ENCODE results near the gene FYN.

FYN gene

DNA sequence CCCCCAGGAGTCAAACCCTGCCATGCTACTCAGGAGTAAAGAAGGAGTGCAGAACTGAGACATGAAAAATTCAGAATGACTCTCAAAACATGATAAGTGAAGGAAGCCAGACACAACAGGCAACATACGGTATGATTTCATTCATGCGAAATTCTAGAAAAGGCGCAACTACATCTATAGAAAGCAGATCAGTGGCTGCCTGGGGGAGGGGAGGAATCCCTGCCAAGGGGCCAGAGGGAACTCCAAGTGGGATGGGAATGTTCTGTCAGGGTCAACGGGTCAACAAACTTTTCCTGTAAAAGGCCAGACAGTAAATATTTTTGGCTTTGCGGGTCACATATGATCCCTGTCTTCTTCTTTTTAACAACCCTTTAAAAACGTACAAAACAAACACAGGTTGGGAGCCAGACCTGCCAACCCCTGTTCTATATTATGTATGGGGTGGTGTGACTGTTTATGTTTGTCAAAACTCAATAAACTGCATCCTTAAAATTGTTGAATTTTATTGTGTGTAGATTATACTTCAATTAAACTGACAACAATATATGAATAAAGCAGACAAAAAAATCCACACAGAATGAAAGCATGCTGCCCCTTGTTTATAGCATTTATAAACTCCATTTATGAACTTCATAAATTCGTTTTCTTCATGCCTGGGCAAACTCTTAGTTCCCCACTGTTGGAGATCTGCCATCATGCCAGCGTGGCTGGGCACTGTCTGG, 211.0 kb downstream of the FYN start:
- peak overlapping the region; percentile 49 for H3K27ac ChIP-seq
- TF ChIP-seq, protein P1, sequence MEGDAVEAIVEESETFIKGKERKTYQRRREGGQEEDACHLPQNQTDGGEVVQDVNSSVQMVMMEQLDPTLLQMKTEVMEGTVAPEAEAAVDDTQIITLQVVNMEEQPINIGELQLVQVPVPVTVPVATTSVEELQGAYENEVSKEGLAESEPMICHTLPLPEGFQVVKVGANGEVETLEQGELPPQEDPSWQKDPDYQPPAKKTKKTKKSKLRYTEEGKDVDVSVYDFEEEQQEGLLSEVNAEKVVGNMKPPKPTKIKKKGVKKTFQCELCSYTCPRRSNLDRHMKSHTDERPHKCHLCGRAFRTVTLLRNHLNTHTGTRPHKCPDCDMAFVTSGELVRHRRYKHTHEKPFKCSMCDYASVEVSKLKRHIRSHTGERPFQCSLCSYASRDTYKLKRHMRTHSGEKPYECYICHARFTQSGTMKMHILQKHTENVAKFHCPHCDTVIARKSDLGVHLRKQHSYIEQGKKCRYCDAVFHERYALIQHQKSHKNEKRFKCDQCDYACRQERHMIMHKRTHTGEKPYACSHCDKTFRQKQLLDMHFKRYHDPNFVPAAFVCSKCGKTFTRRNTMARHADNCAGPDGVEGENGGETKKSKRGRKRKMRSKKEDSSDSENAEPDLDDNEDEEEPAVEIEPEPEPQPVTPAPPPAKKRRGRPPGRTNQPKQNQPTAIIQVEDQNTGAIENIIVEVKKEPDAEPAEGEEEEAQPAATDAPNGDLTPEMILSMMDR (conservative IDR thresholded peaks at IDR 0.05): no peak
- TF ChIP-seq ZFX (IDR thresholded peaks at IDR 0.05): no peak

DNA sequence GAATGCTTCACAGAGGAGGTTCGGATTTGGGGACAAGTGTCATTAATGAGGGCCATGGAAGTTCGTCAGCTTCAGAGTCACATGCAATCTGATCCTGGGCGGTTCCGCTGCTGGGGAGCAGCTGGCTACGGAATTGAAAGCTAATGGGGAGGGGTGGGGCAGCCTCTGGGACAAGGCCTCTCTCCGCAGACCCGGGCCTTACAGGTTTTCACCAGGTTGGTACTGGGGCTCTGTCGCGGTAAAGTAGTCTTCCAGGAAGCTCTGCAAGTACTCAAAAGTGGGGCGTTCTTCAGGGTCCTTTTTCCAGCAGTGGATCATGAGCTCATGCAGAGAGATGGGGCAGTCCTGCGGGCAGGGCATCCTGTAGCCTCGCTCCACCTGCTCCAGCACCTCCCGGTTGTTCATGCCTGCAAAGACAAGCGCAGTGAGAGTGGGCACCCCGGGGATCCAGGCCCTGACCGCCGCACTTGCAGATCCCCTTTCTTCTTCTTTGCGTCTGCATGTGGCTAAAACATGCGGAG, 211.7 kb downstream of the FYN start:
- peak overlapping the region; percentile 39 for H3K27ac ChIP-seq

DNA sequence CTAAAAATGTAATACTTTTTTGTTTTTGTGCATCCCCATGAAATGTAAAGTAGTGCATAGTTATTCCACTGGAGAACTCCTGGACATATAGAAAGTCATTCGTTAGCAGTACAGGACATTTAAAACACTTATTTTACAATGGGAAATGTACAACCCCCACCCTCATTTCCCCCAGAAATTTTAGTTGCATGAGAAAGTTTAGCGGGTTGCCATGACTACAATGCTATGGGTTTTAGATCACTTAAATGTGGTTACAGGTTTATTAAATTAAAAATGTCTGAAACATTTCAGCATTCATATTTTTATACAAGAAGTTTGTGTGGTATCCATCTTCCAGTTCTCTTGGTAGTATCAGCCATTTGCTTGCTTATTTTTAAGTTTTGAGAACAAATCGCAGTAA, 212.7 kb downstream of the FYN start:
- no peak overlapping the region for H3K27ac ChIP-seq
- TF ChIP-seq, protein P1 (conservative IDR thresholded peaks at IDR 0.05): no peak
- no peak for TF ChIP-seq ZFX (IDR thresholded peaks at IDR 0.05)

More for the DNA sequence above, 211.7 kb downstream of the FYN start:
- TF ChIP-seq, protein P1 (conservative IDR thresholded peaks at IDR 0.05): no peak
- TF ChIP-seq ZFX (IDR thresholded peaks at IDR 0.05): no peak

DNA sequence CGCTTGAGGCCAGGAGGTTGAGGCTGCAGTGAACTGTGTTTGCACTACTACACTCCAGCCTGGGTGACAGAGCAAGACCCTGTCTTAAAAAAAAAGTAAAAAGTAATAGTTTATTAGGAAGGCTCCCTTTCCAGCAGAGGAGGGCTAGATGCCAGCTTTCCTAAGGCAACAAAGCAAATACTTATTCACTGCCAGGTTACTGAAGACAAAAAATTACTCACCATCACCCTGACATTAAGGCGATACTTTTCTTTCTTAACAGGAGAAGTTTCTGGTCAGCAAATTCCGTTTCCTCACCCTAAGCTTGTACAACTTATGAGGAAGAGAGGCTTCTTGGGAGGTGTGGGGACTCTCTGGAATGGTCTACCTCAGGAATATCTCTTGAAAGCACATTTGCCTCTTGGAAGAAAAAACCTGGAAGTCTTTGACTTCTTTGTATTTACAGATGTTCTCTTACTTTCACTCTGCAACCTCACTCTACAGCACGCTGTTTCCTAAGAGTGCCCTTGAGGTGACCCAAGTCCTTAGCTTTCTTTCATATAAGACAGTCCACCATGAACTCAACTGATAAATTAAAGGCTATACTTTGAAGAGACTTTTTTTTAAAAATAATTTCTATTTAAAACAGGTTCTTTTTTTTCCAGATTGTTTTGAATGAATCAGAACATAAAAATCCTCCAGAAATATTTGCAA, 214.6 kb downstream of the FYN start:
- H3K27ac ChIP-seq: no peak overlapping the region
- TF ChIP-seq ZFX (IDR thresholded peaks at IDR 0.05): no peak
- TF ChIP-seq, protein P1 (conservative IDR thresholded peaks at IDR 0.05): no peak

DNA sequence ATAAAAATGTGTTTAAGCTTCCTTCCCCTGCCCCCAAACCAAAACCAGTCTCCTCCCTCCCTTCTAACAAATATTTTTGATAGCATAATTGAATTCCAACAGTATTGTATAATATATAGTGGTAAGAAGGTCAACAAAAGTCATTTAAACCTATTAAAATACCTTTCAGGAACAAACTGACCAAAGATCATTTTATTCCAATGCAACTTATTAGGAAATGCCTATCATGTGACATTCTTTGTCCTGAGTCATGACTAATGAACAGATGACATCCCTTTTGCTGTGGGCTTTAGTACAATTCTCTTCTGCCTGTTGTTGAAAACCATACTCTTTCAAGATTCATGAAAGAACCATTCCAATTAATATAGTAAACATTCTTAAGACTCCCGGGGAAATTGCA, 216.1 kb downstream of the FYN start:
- no peak overlapping the region for H3K27ac ChIP-seq
- TF ChIP-seq ZFX (IDR thresholded peaks at IDR 0.05): no peak

DNA sequence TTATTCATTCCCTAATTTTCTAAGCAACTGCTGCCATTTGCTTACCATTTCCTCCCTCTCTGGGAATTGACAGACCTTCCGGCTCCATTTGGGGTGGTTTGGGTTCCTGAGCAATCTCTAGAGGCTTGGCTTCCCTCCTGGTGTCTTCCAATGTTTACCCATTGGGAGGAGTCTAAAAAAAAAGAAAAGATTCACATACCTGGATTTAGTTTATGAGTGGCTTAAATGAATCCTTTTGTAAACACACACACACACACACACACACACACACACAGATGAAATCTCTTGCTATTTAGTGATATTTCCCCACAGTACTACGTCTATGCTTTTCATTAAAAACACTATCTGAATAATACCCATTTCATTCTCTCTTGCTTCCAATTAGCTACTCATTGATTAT, 219.3 kb downstream of the FYN start:
- TF ChIP-seq, protein P1 (conservative IDR thresholded peaks at IDR 0.05): no peak
- TF ChIP-seq ZFX (IDR thresholded peaks at IDR 0.05): no peak
- no peak overlapping the region for H3K27ac ChIP-seq

DNA sequence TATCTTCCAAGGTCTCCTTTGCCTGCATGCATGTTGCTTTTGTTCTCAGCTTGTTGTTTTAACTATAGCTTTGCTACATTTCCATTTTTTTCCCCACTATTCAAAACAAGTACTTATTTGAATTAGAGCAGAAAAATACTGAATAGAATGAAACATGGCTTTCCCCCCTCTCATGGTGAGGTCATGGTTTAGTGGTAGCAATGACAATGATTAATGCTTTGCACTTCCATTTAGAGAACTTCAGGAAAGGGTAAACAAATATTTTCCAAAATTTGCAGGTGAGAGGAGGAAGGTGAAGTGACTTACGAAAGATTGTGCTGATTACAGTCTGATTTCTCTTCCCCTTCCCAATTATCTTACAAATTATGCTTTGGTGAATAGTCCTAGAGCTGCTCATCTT, 219.8 kb downstream of the FYN start:
- no peak overlapping the region for H3K27ac ChIP-seq
- TF ChIP-seq ZFX (IDR thresholded peaks at IDR 0.05): no peak
- TF ChIP-seq, protein P1 (conservative IDR thresholded peaks at IDR 0.05): no peak

Measured in C4-2B (cell line).